ENCODE measurements around the gene CCDC195.
A peak's percentile ranks its signal among the peaks of the same experiment; 100 is the strongest.

Gene CCDC195, protein sequence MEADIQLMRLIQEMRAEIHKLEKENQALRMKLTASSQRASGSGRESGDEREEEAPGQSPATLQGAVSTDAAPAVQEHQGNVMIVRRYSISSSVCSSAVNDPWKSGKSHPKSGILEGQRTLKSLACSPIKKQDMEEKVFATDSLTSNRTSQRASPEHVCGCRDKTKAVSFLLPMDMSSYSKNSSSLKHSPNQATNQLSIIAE

DNA sequence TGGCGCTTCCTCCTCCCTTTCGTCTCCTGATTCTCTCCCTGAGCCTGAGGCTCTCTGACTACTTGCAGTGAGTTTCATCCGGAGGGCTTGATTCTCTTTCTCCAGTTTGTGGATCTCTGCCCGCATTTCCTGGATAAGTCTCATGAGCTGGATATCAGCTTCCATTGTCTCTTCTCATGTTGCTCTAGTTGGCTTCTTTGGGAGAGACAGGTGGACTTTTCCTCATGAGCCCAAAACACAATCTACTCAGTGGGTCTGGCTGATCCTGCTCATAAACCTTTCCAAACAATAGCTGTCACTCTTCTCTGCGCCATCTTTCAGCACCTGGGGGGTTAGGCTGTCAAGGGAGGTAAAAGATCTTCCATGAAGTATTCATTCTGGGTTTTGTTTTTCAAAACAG is at the start of gene CCDC195:
TSS of gene CCDC195 (minus strand) at position 165 of the 400 bp plus-strand sequence. CDS start at position 165, 0 bp downstream.
- DNase-seq = no peak

DNA sequence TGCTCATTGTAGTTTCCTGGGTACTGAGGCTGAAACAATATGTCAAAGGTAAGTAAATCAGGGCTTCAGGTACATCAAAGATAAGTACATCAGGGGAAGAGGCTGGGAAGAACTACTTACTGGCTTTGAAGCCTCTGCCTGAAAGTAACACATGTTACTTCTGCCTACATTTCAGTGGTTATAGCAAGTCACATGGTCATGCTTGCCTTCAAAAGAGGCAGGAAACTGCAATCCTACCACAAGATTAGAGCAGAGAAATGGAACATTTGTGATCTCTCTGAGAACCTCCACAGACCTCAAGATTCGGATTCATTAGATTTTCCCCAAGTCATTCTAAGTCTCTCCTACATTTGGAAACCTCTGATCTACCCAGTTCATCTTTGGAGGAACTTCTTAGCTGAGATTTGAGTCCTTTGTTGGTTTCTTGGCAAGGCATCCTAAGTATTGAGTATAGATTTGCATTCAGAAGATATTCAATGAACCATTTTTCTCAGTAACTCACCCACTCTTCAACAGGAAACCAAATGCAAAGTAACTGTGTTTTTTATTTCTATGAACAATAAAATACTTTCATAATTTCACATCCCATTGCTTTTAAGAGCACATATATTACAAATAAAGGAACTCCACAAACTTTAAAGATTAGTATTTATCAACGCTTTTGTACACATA is 48.5 kb upstream of the CCDC195 start:
- DNase-seq = peak; percentile 27

GRCh38 chr2:224757934-224758548 is 41.9 kb upstream of the CCDC195 start:
- no peak for DNase-seq

DNA sequence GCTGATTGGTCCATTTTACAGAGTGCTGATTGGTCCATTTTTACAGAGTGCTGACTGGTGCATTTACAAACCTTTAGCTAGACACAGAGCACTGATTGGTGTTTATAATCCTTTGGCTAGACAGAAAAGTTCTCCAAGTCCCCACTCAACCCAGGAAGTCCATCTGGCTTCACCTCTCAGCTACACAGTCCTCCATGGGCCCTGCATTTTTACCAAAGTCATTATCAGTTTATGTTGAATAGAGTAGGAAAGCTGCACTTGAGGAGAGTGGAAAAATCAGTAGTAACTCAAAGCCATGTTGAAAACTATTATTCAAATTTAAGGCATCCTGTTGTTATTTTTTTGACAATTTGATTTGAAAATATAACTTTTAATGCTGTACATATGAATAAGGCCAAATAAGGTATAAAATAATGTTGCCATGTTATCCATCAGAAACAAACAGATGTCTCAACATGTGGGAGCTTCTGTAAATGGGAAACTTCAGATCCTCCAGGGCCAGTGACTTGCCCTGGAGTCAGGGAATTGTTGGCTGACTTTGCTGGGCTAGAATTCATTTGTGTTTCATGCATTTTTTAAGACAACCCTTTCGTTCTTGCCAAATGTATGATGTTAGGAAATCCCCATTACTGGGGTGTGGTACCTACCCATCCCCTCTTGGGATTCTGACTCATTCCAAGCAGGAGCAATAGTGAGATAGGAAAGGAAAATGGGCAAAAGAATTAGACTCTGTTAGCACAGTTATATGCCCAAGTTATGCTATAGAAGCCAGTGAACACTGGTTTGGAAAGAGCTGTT is 37.8 kb upstream of the CCDC195 start:
- DNase-seq = no peak

- no peak for DNase-seq
Observed at GRCh38 chr2:224751996-224752698, 36.0 kb upstream of the CCDC195 start.

- no peak for DNase-seq
Observed at GRCh38 chr2:224749136-224749535, 33.0 kb upstream of the CCDC195 start.

DNA sequence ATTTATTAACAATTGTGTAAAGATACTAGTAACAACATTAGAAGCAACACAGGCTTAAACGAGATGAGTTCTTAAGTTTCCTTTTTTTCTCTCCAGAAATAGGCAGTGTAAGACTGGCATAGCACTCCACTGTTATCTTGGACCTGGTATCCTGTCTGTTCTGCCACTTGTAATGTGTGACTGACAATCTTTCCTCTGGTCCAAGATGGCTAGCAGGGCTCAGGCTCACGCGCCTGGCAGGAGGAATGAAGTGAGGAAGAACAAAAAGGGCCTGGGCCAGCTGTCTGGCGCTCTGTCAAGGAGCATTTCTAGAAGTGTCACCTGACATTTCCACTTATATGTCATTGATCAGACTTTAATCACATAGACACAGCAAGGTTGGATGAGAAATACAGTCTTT is 31.6 kb upstream of the CCDC195 start:
- no peak for DNase-seq

DNA sequence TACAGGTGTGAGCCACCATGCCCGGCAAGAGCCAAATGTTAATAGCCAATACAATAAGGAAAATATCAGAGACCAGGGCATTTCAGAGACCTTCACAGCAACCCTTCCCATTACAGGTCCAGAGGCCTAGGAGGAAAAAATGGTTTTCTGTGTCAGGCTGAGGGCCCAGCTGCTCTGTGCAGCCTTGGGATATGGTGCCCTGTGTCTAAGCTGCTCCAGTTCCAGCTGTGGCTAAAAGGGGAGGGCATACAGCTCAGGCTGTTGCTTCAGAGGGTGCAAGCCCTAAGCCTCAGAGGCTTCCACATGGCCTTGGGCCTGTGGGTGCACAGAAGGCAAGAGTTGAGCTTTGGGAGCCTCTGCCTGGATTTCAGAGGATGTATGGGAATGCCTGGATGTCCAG is 20.1 kb upstream of the CCDC195 start:
- DNase-seq = no peak

DNA sequence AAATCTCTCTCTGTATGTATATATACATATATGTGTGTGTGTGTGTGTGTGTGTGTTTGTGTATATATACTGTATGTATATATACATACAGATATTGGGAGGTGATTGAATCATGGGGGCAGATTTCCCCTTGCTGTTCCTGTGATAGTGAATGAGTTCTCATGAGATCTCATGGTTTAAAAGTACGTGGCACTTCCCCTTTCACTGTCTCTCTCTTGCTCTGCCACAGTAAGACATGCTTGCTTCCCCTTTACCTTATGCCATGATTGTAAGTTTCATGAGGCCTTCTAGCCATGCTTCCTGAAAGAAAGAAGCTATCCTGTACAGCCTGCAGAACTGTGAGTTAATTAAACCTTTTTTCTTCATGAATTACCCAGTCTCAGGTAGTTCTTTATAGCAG is 18.8 kb upstream of the CCDC195 start:
- DNase-seq = no peak

- no peak for DNase-seq
Observed at GRCh38 chr2:224731665-224732064, 15.5 kb upstream of the CCDC195 start.

GRCh38 chr2:224729435-224729834 is 13.3 kb upstream of the CCDC195 start:
- DNase-seq = no peak

DNA sequence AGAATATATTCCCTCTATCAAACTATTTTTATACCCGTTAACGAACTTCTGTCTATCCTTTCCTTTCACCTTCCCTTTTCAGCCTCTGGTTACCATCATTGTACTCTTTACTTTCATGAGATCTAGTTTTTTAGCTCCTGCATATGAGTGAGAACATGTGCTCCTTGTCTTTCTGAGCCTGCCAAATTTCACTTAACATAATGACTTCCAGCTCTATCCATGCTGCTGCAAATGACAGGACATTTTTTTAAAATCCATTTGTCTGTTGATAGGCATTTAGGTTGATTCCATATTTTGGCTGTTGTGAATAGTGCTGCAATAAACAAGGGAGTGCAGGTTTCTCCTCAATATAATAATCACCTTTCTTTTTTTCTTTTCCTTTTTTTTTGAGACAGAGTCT is 8.2 kb upstream of the CCDC195 start:
- no peak for DNase-seq

GRCh38 chr2:224723586-224724217 is 7.5 kb upstream of the CCDC195 start:
- DNase-seq = no peak

DNA sequence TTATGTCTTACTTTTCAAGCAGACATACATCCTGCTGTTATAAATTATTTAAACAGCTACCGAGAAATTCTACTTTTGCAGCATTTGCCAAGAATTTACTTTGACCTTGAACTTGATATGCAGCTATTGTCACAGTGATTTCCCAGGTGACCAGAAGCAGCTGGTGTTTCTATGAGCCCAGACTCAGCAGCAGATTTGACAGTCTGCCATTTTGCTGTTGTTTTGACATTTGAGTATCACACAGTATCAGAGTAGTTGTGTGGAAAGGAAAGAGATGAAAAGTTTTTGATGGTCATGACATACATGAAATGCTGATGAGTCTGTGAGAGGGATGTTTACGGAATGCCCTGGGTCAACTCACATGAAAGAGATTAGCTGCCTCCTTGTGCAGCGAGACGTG is 6.6 kb upstream of the CCDC195 start:
- no peak for DNase-seq

DNA sequence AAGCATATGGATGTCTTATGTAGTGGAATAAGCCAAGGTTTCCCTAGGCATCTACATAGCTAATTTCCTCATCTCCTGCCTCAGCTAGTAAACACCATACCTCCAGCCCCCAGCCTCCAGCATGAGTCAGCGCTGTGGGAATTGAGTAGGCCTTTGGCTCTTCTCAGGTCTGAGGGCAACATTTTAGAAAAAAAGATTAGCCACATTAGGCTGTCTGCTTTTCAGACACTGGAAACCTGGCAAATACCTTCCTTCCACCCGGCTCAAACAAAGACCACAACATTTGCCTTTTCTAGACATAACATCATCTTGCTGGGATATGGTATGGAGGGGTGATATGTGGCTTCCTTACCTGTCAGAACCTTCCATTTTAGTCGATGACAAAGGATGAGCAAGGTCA is 6.1 kb upstream of the CCDC195 start:
- DNase-seq = no peak

GRCh38 chr2:224716921-224717320 is 756 bp upstream of the CCDC195 start:
- DNase-seq = no peak

DNA sequence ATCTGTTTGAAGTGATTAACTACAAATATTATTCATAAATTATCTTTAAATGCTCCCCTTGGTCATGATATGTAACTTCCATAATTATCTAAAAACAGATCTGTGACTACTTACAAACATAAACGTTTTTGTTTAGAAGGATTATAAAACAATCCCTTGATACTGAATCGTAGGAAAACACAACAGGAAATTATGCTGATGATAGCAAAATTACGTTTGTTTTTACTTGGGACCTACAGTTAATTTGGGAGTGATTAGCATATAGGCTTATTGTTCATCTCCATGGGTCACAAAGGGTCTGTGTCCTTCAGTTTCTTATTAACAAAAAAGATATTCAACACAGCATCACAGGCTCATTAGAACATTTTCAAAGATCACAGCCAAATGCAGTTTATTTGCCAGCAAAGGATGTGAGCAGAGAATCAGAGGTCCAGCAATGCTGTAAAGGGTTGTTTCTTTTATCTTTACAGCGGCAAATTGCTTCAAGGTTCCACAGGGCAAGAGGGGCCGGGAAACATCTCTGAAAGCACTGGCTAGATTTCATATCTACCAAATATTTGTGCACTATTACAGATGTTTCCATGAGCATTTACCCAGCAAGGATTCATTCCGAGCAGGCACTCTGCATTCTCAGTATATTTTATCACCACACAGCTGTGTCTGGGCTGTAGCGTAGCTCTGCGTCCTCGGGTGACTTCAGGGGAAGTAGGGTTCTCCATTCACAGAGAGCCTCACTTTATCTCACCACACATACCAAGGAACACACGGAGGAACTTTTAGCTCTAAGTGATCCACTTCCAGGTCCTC is 4.1 kb downstream of the CCDC195 start:
- DNase-seq = no peak

- DNase-seq = no peak
Observed at GRCh38 chr2:224711381-224711780, 4.8 kb downstream of the CCDC195 start.

- no peak for DNase-seq
Observed at GRCh38 chr2:224709301-224709700, 6.9 kb downstream of the CCDC195 start.

- no peak for DNase-seq
Observed at GRCh38 chr2:224694502-224694901, 21.7 kb downstream of the CCDC195 start.

GRCh38 chr2:224691563-224691962 is 24.6 kb downstream of the CCDC195 start:
- DNase-seq = no peak

DNA sequence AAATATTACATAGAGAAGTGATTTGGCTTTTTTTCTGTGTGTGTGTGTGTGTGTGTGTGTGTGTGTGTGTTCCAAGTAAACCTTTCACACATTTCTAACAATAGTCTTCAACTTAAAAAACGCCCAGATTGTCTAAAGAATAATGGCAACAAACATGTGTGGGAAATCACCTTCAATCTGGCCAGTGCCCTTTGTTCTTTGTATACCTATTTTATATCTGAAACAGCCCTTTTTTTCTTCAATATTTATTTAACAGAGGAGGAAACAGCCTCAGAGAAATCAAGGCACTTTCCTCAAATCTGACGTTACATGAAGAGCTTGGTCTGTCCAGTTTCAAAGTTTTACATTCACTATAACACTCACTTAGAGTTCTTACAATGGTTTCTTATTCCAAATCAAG is 25.3 kb downstream of the CCDC195 start:
- DNase-seq = no peak

Measured in CD4-positive, alpha-beta T cell treated with Interleukin-17A for 1 hour (primary cell).